Thoracic aorta (tissue), 2 donors: ENCODE data around the gene TAS2R31. TPM values are rescaled to one million over a fixed set of nuclear protein-coding genes. Genes with fewer than 3 reads are reported as not detected.

Experiments
- ATAC-seq: fragments of 150-250 bp; one replicate; pipeline ENCODE4 v1.8.0; 2017; ENCODE audit warnings: low read depth; ENCODE audit not compliant: insufficient number of reproducible peaks, low FRiP score
- DNase-seq: peaks from one replicate; pipeline ENCODE4 v3.0.0-alpha.2; 2020; ENCODE audit warnings: low spot score
- H3K27ac ChIP-seq, 2 donors: fragments of 200-600 bp; sonication (generic); 1 replicate in 1 of 2; 2 replicates in 1 of 2; pipeline ENCODE4 v1.5.1; 2016; ENCODE audit warnings: mild to moderate bottlenecking in 2 of 2, moderate library complexity in 2 of 2
- H3K27me3 ChIP-seq: fragments of 200-600 bp; sonication (generic); replicated peaks from 2 replicates; pipeline ENCODE4 v1.6.0; 2016; ENCODE audit warnings: mild to moderate bottlenecking; ENCODE audit not compliant: insufficient read depth
- H3K36me3 ChIP-seq: fragments of 200-600 bp; sonication (generic); one replicate; pipeline ENCODE4 v1.5.1; 2016
- H3K4me1 ChIP-seq, 2 donors: fragments of 200-600 bp; sonication (generic); 1 replicate in 1 of 2; 2 replicates in 1 of 2; pipeline versions ENCODE4 v1.5.1 to v1.6.0; 2016; ENCODE audit warnings: low read depth in 2 of 2, mild to moderate bottlenecking in 1 of 2; ENCODE audit not compliant: control insufficient read depth in 1 of 2
- H3K4me3 ChIP-seq: fragments of 200-600 bp; sonication (generic); 2 replicates; pipeline ENCODE4 v1.5.1; 2016; ENCODE audit warnings: mild to moderate bottlenecking
- H3K9me3 ChIP-seq: fragments of 200-600 bp; sonication (generic); 2 replicates; pipeline ENCODE4 v1.5.1; 2016
- total RNA-seq, 2 donors: library from RNA; depleted of rRNA; stranded (reverse); fragments of >200 nt; gene quantifications; one replicate each; pipeline versions ENCODE4 v1.1.0 to v1.2.3, GENCODE V29; 2016
- TF ChIP-seq, protein P1 (sequence below): fragments of 200-600 bp; sonication (generic); IDR thresholded peaks from one replicate; pipeline ENCODE4 v1.5.1; 2019; ENCODE audit warnings: antibody characterized with exemption

The TAS2R31 gene
- total RNA-seq, 2 donors from 2014 or later = 2.7 to 9.5 TPM

DNA sequence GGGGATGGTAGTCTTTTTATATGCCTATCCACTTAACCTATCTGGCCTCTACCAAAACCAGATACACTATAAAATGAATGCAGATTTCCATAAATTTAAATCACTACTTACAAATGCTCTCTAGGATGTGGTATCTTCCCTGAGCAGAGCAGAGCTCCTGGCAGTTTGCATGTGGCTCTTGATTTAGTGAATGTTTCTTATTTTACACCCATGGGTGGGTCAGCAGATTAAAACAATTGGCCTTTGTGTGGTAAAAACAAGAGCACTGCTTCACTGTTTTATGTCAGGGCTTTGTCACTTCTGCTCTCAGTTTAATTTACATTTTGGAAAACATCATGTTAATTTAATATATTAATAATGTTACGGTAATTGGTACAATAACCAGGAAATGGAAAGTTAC lies 14.3 kb downstream of the TAS2R31 start:
- H3K9me3 ChIP-seq = no peaks in the 10 kb centered on the region
- no peak for ATAC-seq
- TF ChIP-seq, protein P1, sequence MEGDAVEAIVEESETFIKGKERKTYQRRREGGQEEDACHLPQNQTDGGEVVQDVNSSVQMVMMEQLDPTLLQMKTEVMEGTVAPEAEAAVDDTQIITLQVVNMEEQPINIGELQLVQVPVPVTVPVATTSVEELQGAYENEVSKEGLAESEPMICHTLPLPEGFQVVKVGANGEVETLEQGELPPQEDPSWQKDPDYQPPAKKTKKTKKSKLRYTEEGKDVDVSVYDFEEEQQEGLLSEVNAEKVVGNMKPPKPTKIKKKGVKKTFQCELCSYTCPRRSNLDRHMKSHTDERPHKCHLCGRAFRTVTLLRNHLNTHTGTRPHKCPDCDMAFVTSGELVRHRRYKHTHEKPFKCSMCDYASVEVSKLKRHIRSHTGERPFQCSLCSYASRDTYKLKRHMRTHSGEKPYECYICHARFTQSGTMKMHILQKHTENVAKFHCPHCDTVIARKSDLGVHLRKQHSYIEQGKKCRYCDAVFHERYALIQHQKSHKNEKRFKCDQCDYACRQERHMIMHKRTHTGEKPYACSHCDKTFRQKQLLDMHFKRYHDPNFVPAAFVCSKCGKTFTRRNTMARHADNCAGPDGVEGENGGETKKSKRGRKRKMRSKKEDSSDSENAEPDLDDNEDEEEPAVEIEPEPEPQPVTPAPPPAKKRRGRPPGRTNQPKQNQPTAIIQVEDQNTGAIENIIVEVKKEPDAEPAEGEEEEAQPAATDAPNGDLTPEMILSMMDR = no peak
- DNase-seq = no peak
- no peaks in the 10 kb centered on the region for H3K4me1 ChIP-seq
- H3K27me3 ChIP-seq = no peaks in the 10 kb centered on the region
- no peaks in the 10 kb centered on the region for H3K36me3 ChIP-seq
- no peak overlapping the region for H3K27ac ChIP-seq
- H3K4me3 ChIP-seq = no peak overlapping the region

- TF ChIP-seq, protein P1 = no peak
- Histone ChIP-seq H3K36me3 (no peaks in the 10 kb centered on the region), H3K9me3 (no peaks in the 10 kb centered on the region), H3K27me3 (no peaks in the 10 kb centered on the region), H3K27ac (no peak overlapping the region), H3K4me1 (no peaks in the 10 kb centered on the region), H3K4me3 (no peak overlapping the region)
- no peak for DNase-seq
- no peak for ATAC-seq
Observed at GRCh38 chr12:11015775-11016430, 15.3 kb downstream of the TAS2R31 start.

GRCh38 chr12:11014234-11014633 lies 17.0 kb downstream of the TAS2R31 start:
- Histone ChIP-seq H3K27me3 (no peaks in the 10 kb centered on the region), H3K9me3 (no peaks in the 10 kb centered on the region), H3K4me1 (no peaks in the 10 kb centered on the region), H3K4me3 (no peak overlapping the region), H3K27ac (no peak overlapping the region), H3K36me3 (no peaks in the 10 kb centered on the region)
- no peak for DNase-seq
- ATAC-seq = no peak
- TF ChIP-seq, protein P1 = no peak

GRCh38 chr12:11007608-11008007 lies 23.6 kb downstream of the TAS2R31 start:
- peaks cover 0 to 3% of the 10 kb centered on the region in 2 donors for H3K4me1 ChIP-seq
- ATAC-seq (no peak), DNase-seq (no peak)
- no peak overlapping the region for H3K27ac ChIP-seq
- H3K9me3 ChIP-seq = no peaks in the 10 kb centered on the region
- H3K36me3 ChIP-seq = no peaks in the 10 kb centered on the region
- TF ChIP-seq, protein P1 = no peak
- no peak overlapping the region for H3K4me3 ChIP-seq
- no peaks in the 10 kb centered on the region for H3K27me3 ChIP-seq

DNA sequence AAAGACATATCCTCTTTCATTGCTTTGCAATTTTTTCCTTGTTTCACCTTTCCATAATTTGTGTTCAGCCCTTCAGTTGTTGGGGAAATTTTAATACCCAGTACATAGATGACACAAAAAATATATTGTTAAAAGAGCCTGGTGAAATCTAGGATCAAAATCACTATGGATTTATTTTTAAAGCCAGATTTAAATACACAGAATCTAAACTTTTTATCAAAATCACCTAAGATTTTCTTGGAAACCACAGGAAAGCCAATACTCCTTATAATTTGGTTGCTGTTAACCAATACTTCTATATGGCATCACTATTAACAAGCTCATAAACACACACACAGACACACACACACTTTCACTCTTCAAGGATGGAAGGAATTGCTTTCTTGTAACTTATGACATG lies 33.0 kb downstream of the TAS2R31 start, which contains the start of gene TAS2R20:
TSS of gene TAS2R20 (minus strand) at position 101 of the 400 bp plus-strand sequence. CDS start 429 bp downstream, outside the sequence.
- TF ChIP-seq, protein P1 = no peak
- Histone ChIP-seq H3K4me3 (no peak within 1 kb of the TSS), H3K36me3 (no peaks in the 10 kb centered on the region), H3K27me3 (no peaks in the 10 kb centered on the region), H3K4me1 (no peaks in the 10 kb centered on the region), H3K9me3 (no peaks in the 10 kb centered on the region), H3K27ac (no peak within 1 kb of the TSS)
- ATAC-seq = no peak
- no peak for DNase-seq
